GM20431 (cell line): ENCODE results near the gene PTAFR.

ENCODE experiments used
- in situ Hi-C: fragments of 300-500 bp; cut with MseI, MboI; formaldehyde crosslinking; loops from one replicate; pipeline ENCODE4 v1.15.0; 2020; ENCODE audit warnings: low sequenced_read_pairs; ENCODE audit not compliant: unreplicated experiment

The PTAFR gene

DNA sequence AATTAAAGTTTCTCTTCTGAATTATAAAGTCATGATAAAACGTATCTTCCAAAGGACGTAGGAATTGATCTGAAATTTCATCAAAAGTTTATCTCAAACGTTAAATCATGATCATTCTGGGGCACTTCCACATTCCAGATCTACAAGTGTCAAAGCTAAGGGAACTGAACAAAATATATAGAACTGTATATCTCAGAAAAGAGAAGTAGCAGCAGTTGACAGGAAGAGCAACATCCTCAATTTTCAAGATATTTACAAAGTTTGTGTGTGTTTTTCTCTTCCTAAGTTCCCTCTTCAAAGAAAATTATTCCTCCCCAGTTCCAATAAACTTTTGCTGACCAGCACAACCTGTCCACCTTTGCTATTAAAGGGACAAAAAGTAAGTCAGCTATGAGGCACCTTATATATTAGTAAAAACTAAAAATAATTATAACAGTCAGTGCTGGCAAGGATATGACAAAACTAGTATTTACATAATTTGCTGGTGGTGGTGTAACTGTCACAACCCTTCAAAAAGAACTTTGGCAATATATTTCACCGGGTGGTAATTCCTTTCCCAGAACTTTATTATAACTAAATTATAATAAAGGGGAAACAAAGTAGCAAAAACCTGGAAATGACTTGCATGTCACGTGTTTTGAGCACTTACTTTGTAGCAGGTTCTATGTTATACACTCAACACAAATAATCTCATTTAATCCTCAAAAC is 49.6 kb downstream of the PTAFR start:
- in situ Hi-C loops, result no loop called here

DNA sequence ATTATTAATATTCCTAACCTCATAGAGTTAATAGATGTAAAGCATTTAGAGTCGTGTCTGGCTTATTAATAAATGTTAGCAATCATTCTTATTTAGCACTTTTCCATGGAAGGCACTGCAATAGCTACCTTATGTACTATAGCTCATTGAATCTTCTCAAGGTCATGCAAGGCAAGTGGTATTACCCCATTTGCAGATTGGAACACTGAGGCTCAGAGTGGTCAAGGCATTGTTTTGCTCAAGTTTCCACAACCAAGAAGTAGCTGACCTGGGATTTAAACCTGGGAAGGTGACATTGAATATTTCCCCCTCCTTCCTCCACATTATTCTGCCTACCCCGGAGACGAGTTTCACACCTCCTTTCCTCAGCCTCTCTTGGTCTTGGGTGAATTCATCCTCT is 50.3 kb downstream of the PTAFR start:
- in situ Hi-C loops, result no loop called here

DNA sequence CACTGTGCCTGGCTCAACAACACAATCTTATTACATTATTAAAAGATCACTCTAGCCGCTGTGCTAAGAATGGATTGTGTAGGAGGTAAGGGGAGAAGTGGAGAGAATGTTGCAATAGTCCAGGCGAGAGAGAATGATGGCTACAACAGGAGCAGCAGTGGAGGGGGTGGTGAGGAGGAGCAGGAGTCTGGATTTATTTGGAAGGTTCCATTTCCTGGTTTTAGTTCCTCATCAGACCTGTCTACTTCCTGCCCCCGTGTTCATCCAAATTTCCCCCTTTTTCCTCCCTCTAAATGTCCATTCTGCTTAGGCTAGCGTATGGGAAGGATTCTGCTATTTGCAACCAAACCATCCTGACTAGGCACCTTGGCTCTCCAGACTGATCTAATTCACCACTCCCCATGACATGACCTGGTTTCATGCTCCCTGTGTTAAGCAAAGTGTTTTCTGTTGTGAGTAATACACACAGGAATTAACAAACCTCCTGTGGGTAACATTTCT is 53.0 kb downstream of the PTAFR start:
- in situ Hi-C loops, result no loop called here

DNA sequence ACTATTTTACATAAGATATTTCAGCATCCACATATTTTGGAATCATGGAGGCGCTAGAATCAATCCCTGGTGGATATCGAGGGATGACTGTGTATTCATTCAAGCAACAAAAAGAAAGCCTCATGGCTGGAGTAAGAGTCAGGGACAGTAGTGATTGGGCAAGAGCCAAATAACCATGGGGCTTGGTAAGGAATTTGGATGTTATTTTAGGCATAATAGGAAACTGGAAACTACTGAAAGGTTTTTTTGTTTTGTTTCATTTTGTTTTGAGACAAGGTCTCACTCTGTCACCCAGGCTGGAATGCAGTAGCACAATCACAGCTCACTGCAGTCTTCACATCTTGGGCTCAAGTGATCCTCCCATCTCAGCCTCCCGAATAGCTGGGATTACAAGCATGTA is 54.3 kb downstream of the PTAFR start:
- in situ Hi-C loops, result no loop called here

DNA sequence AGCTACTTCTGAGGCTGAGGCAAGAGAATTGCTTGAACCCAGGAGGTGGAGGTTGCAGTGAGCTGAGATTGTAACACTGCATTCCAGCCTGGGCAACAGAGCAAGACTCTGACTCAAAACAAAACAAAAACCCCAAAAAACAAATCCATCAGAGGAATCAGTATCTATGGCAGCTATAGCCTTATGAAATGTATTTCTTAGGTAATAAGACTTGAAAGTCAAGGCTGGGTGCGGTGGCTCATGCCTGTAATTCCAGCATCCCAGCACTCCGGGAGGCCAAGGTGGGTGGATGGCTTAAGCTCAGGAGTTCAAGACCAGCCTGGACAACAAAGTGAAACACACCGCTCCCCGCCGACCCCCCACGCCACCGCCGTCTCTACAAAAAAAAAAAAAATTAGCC is 56.9 kb downstream of the PTAFR start:
- in situ Hi-C loops, result no loop called here

DNA sequence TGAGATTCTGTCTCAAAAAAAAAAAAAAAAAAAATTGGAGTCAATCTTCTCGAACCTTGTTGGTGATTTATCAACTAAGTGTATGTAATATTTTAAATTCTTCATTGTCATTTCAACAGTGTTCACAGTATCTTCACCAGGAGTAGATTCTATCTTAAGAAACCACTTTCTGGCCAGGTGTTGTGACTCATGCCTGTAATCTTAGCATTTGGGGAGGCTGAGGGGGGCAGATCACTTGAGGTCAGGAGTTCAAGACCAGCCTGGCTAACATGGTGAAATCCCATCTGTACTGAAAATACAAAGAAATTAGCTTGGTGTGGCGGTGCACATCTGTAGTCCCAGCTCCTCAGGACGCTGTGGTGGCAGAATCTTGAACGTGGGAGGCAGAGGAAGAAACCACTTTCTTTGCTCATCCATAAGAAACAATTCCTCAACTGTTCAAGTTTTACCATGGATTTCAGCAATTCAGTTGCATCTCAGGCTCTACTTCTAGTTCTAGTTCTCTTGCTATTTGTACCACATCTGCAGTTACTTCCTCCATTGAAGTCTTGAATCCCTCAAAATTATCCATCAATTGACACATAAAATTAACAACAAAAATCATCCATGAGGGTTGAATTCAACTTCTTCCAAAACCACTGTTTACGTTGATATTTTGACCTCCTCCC is 57.7 kb downstream of the PTAFR start:
- in situ Hi-C loops, result no loop called here

DNA sequence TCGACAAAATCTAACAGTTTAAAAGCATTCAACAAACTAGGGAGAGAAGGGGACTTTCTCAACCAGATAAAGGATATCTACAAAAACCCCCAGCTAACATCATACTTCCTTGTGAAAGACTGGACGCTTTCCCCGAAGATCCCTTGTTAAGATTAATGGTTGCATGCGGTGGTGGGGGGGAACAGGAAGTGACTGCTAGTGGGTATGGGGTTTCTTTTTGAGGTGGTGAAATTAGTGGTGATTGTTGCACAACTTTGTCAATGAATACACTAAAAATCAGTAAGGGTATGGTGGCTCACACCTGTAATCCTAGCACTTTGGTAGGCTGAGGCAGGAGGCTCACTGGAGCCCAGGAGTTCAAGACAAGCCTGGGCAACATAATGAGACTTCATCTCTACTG is 61.2 kb downstream of the PTAFR start:
- in situ Hi-C loops, result no loop called here

DNA sequence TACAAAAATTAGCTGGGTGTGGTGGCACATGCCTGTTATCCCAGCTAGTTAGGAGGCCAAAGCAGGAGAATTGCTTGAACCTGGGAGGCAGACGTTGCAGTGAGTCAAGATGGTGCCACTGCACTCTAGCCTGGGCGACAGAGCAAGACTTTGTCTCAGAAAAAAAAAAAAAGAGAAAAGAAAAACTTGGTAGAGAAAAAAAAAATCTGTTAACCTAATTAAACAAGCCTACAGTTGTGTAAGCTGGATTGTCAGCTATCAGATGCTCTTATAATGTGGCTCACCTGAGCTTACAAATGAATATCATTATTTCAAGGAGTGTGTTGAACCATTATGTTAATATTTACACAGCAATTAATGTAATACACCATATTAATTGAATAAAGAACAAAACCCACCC is 61.6 kb downstream of the PTAFR start:
- in situ Hi-C loops, result no loop called here

DNA sequence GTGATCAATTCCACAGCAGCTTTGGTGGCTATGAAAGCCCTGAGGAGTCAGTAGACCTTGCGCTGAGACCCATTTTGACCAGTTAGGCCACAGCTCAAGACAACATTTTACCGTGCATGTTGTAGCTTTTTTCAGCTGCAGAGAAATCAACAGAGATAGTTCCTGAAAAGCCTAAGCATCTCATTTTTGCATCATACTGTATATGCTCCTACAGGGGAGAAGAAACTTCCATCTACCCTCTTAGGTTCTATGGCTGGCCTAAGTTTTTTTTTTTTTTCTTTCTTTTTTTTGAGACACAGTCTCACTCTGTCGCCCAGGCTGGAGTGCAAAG is 63.3 kb downstream of the PTAFR start:
- in situ Hi-C loops, result no loop called here

DNA sequence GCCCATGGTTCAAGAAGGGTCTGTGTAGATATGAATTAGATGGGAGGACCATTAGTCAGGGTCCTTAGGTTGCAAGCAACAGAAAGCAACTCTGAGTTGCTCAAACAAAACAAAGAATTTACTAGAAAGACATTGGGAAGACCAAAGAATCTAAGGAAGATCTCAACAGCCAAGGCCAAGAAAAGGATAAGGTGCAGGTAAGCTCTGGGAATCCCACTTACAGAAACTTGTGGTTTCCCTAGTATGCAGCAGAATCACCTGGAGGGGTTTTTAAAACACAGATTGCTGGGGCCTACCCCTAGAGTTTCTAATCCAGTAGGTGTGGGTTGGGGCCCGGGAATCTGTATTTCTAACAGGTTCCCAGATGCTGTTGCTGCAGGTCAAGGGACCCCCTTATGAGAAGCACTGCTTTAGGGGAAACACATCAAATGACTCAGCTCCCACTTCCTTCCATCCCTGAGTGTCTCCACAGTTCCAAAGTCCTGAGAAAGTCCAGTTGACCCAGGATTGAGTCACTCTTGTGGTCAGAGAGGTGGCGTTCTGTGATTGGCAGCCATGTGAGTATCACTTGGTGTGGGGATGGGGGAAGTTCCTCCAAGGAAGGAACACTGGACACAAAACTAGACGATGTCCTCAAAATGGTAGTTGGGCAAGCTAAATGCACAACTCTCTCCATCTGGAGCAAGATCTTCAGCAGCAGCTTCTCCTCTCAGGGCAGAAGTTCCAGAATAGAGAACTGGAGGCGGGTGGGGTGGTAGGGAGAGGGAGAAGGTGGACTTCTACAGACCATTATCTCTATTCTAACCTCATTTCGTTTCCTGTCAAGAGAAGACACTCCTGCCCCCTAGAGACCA is 63.9 kb downstream of the PTAFR start:
- in situ Hi-C loops, result no loop called here

DNA sequence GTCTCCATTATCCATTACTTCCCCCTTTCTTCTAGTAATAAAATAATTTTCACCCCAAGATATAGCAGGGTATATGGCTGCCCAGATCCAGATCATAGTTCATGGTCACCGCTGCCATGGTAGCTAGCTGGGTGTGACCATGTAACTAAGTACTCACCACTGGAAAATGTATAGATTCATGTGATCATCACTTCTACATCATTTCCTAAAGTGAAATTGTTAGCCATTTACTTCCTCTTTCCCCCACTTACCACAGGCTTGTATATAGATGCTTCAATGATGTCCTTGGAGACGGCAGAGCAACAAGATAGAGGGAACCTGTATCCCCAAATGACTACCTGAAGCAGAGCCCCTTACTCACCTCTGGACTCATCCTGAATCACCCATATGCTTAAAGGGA is 65.3 kb downstream of the PTAFR start:
- in situ Hi-C loops, result no loop called here

DNA sequence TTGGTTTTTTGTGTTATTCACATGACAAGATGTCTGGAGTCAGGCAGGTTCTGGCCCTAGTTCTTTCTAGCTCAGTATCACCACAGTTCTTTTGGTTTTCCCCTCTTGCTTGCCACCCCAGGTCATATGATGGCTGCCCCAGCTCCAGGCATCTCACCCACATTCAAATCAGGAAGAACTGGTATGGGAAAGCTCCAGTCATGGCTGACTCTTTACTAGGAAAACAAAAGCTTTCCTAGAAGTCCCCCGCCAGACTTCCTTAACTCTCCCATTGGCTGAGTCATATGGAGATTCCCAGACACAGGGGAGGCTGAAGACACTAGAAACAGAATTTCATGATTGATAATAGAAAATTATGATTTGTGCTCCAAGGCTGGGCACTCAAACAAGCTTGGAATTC is 65.9 kb downstream of the PTAFR start:
- in situ Hi-C loops, result no loop called here

DNA sequence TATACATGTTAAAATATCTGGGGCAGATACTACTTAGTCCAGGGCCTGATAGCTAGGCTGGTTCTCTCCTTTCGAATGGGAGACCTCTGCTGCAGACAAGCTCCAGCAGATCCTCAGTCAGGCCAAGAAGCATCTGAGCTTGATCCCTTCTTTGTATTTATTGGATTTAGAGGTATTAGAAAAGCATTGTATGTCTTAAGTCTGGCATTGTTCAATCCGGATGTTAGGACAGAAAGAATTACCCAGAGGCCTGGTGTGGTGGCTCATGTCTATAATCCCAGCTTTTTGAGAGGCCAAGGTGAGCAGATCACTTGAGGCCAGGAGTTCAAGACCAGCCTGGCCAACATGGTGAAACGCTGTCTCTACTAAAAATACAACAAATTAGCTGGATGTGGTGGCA is 66.9 kb downstream of the PTAFR start:
- in situ Hi-C loops, result no loop called here

DNA sequence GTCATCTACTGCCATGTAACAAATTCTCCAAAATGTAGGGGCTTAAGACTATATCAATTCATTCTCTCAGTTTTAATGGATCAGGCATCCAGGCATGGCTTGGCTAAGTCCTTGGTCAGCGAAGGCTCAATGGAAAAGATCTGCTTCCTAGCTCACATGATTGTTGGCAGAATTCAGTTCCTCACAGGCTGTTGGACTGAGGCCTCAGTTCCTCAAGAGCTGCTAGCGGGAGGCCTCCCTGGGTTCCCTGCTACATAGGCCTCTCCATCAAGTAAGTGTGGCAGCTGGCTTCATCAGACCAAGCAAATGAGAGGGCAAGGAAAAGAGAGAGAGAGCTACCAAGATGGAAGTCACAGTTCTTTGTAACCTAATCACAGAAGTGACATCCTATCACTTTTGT is 68.5 kb downstream of the PTAFR start:
- in situ Hi-C loops, result no loop called here

DNA sequence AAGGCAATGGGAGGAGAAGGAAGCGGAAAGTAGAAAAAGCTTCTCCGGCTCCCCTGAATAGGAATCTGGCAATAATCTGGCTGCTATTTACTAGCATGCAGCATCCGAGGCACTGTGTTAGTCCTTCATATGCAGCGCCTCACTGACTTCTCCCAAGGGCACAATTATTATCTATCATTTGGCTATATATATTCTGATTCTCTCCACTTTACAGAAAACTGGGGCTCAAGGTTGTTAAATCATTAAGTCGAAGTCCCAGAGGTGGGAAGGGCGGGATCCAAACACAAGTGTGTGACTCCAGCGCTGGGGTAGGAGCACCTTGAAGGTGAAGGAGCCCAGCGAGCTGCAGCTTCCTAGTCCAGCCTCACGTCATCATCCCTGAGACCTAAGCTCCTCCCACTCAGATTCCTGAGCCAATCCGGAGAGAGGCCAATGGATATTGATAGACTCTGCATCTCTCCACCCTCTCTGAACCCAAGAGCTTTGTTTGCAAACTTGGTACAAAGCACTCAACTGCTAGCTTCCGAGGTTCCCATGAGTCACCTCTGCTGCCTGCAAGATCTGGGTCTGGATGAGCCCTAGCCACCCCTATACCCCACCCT is 71.5 kb downstream of the PTAFR start:
- in situ Hi-C loops, result no loop called here

DNA sequence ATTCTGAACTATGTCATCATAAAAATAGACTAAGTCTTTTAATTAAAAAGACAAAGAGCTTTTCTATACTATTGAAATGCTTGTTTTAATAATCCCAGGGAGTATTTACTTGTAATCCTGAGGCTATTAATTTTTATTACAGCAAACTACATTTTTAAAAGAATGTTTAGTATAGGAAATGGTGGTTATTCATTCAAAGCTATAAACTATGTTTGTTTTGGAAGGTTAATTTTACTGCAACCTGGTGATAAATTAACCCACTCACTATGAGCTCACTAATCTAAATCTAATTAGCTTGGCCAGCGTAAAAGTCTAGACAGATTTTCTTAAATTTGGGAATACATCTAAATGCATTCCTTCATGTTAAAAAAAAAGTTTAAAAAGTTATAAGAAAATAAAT is 74.3 kb downstream of the PTAFR start:
- in situ Hi-C loops, result no loop called here

DNA sequence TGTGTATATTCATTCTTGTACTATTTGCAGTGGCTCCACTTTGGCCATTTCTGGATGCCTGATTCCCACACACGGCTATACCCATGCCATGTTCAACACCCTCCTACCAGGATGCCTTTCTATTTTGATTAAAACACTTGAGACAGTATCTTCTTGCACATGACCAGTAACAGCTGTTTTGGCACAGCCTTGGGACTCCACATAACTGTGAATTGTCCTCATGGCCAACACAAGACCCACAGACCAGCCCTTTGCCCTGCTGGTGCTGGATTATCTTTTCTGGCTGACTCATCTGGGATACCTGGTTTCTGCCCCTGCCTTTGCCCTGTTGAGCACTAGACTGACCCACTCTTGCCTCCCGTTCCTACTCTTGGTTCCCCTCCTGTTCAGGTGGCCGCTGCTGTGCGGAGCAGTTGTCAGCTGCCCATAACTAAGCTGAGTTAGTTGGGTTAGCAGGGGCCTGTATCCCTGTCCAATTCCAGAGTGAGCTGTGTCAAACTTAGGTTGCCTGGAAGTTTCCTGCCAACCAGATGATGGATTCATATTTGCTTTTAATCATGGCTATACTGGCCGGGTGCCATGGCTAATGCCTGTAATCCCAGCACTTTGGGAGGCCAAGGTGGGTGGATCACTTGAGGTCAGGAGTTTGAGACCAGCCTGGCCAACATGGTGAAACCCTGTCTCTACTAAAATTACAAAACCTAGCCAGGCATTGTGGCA is 77.3 kb downstream of the PTAFR start:
- in situ Hi-C loops, result no loop called here
